Stomach (tissue), 4 donors: ENCODE data around the gene PAXIP1.

Experiments
- CTCF ChIP-seq, 7 experiments: fragments of 450-650 bp in 4 of 7; fragments of 200-600 bp in 3 of 7; sonication (generic) in 3 of 7; IDR thresholded peaks; one replicate each; pipeline ENCODE4 v1.5.1; 2016 to 2019; ENCODE audit warnings: antibody characterized with exemption in 7 of 7, control low read depth in 2 of 7, mild to moderate bottlenecking in 1 of 7
- POLR2A ChIP-seq, 4 donors: fragments of 450-650 bp; IDR thresholded peaks; one replicate each; pipeline ENCODE4 v1.6.1; 2016; ENCODE audit warnings: antibody characterized with exemption in 4 of 4, control low read depth in 2 of 4, mild to moderate bottlenecking in 1 of 4, moderate library complexity in 1 of 4
- POLR2AphosphoS5 ChIP-seq, 3 donors: sonication (generic); formaldehyde crosslinking; IDR thresholded peaks; one replicate each; pipeline ENCODE4 v1.6.1; 2016; ENCODE audit warnings: antibody characterized with exemption in 3 of 3

- TF ChIP-seq POLR2A (IDR thresholded peaks at IDR 0.05): no peak
- no peak for TF ChIP-seq CTCF (IDR thresholded peaks at IDR 0.05)
- no peak for TF ChIP-seq POLR2AphosphoS5 (IDR thresholded peaks at IDR 0.05)
Measured at GRCh38 chr7:155011086-155011485, 8.2 kb upstream of the PAXIP1 start.
